ENCODE measurements around the gene KRT39. TPM values are rescaled to one million over a fixed set of nuclear protein-coding genes. Genes with fewer than 3 reads are reported as not detected.

KRT39 gene
- polyA plus RNA-seq, 2 donors = not detected

GRCh38 chr17:40950176-40950575 lies 16.6 kb downstream of the KRT39 start:
- Histone ChIP-seq H3K27ac (ENCODE audit: low read depth in 2 of 2, low read length in 1 of 2) (no peak overlapping the region), H3K9me3 (ENCODE audit: control insufficient read depth in 2 of 2, insufficient read depth in 1 of 2, low read depth in 1 of 2, low read length in 1 of 2) (no peaks in the 10 kb centered on the region), H3K4me3 (ENCODE audit: low read depth in 1 of 2, low read length in 2 of 2) (no peak overlapping the region), H3K27me3 (ENCODE audit: control insufficient read depth in 1 of 2, insufficient read depth in 2 of 2, low read length in 2 of 2) (no peaks in the 10 kb centered on the region), H3K36me3 (ENCODE audit: control insufficient read depth in 2 of 2, insufficient read depth in 2 of 2, low read length in 1 of 2) (no peaks in the 10 kb centered on the region), H3K4me1 (ENCODE audit: control insufficient read depth in 2 of 2, insufficient read depth in 2 of 2, low read length in 1 of 2) (peaks cover 0 to 3% of the 10 kb centered on the region in 2 donors)
- 75 to 81% methylated on average over 7 of the region's 7 CpGs for WGBS, 2 donors

DNA sequence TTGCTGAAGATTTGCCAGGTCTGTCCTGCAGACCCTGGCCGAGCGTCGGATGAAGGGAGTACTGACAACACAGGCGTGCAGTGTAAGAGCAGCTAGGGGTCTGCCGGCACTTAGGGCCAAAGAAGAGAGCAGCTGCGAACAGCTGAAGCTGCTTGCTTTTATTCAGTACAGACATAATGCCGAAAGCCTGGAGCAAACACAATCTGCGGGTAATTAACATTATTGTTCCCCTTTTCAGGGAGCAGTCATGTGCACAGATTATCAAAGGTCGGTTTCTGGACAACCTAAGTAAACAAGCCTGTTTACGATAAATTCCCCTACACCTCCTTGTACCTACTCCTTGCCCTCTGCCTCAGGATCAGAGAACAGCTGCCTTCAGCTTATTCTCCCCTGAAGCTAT lies 17.3 kb downstream of the KRT39 start:
- no peak overlapping the region for H3K27ac ChIP-seq (ENCODE audit: low read depth in 2 of 2, low read length in 1 of 2)
- H3K36me3 ChIP-seq (ENCODE audit: control insufficient read depth in 2 of 2, insufficient read depth in 2 of 2, low read length in 1 of 2) = no peaks in the 10 kb centered on the region
- no peak overlapping the region for H3K4me3 ChIP-seq (ENCODE audit: low read depth in 1 of 2, low read length in 2 of 2)
- no peaks in the 10 kb centered on the region for H3K4me1 ChIP-seq (ENCODE audit: control insufficient read depth in 2 of 2, insufficient read depth in 2 of 2, low read length in 1 of 2)
- WGBS, 2 donors = 42 to 48% methylated on average over 10 of the region's 10 CpGs
- H3K27me3 ChIP-seq (ENCODE audit: control insufficient read depth in 1 of 2, insufficient read depth in 2 of 2, low read length in 2 of 2) = no peaks in the 10 kb centered on the region
- H3K9me3 ChIP-seq (ENCODE audit: control insufficient read depth in 2 of 2, insufficient read depth in 1 of 2, low read depth in 1 of 2, low read length in 1 of 2) = no peaks in the 10 kb centered on the region

DNA sequence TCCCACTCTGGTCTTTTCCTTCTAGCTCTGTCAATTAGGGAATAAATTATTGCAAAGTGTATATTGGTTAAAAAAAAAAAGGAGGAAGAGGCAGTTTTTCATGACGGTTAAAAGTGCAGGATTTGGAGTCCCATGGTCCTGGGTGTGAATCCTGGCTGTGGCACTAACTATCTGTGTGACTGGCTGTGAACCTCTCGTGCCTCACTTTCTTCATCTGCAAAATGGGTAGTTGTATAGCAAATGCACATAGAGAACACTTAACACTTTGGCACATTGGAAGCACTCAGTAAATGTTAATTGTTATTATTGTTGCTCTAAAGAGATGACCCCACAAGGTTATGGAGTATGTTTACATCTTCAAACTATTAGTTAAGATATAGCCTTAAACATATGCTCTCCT lies 18.8 kb downstream of the KRT39 start:
- no peak overlapping the region for H3K27ac ChIP-seq (ENCODE audit: low read depth in 2 of 2, low read length in 1 of 2)
- no peaks in the 10 kb centered on the region for H3K4me1 ChIP-seq (ENCODE audit: control insufficient read depth in 2 of 2, insufficient read depth in 2 of 2, low read length in 1 of 2)
- H3K36me3 ChIP-seq (ENCODE audit: control insufficient read depth in 2 of 2, insufficient read depth in 2 of 2, low read length in 1 of 2) = no peaks in the 10 kb centered on the region
- no peaks in the 10 kb centered on the region for H3K9me3 ChIP-seq (ENCODE audit: control insufficient read depth in 2 of 2, insufficient read depth in 1 of 2, low read depth in 1 of 2, low read length in 1 of 2)
- H3K27me3 ChIP-seq (ENCODE audit: control insufficient read depth in 1 of 2, insufficient read depth in 2 of 2, low read length in 2 of 2) = no peaks in the 10 kb centered on the region
- WGBS, 2 donors = 82 to 85% methylated on average over 2 of the region's 2 CpGs
- H3K4me3 ChIP-seq (ENCODE audit: low read depth in 1 of 2, low read length in 2 of 2) = no peak overlapping the region

- no peaks in the 10 kb centered on the region for H3K4me1 ChIP-seq (ENCODE audit: control insufficient read depth in 2 of 2, insufficient read depth in 2 of 2, low read length in 1 of 2)
- H3K9me3 ChIP-seq (ENCODE audit: control insufficient read depth in 2 of 2, insufficient read depth in 1 of 2, low read depth in 1 of 2, low read length in 1 of 2) = no peaks in the 10 kb centered on the region
- H3K4me3 ChIP-seq (ENCODE audit: low read depth in 1 of 2, low read length in 2 of 2) = no peak overlapping the region
- WGBS, 2 donors = 74 to 87% methylated on average over 6 of the region's 6 CpGs
- H3K27ac ChIP-seq (ENCODE audit: low read depth in 2 of 2, low read length in 1 of 2) = no peak overlapping the region
- H3K36me3 ChIP-seq (ENCODE audit: control insufficient read depth in 2 of 2, insufficient read depth in 2 of 2, low read length in 1 of 2) = no peaks in the 10 kb centered on the region
- no peaks in the 10 kb centered on the region for H3K27me3 ChIP-seq (ENCODE audit: control insufficient read depth in 1 of 2, insufficient read depth in 2 of 2, low read length in 2 of 2)
Measured at GRCh38 chr17:40945414-40945813, 21.3 kb downstream of the KRT39 start.

- Histone ChIP-seq H3K27me3 (ENCODE audit: control insufficient read depth in 1 of 2, insufficient read depth in 2 of 2, low read length in 2 of 2) (no peaks in the 10 kb centered on the region), H3K27ac (ENCODE audit: low read depth in 2 of 2, low read length in 1 of 2) (no peak overlapping the region), H3K9me3 (ENCODE audit: control insufficient read depth in 2 of 2, insufficient read depth in 1 of 2, low read depth in 1 of 2, low read length in 1 of 2) (no peaks in the 10 kb centered on the region), H3K36me3 (ENCODE audit: control insufficient read depth in 2 of 2, insufficient read depth in 2 of 2, low read length in 1 of 2) (no peaks in the 10 kb centered on the region), H3K4me3 (ENCODE audit: low read depth in 1 of 2, low read length in 2 of 2) (no peak overlapping the region), H3K4me1 (ENCODE audit: control insufficient read depth in 2 of 2, insufficient read depth in 2 of 2, low read length in 1 of 2) (no peaks in the 10 kb centered on the region)
- WGBS, 2 donors = 24 to 55% methylated on average over 1 of the region's 1 CpG
Measured at GRCh38 chr17:40944531-40944930, 22.2 kb downstream of the KRT39 start.

GRCh38 chr17:40942553-40942952 lies 24.2 kb downstream of the KRT39 start:
- H3K27me3 ChIP-seq (ENCODE audit: control insufficient read depth in 1 of 2, insufficient read depth in 2 of 2, low read length in 2 of 2) = no peaks in the 10 kb centered on the region
- no peaks in the 10 kb centered on the region for H3K9me3 ChIP-seq (ENCODE audit: control insufficient read depth in 2 of 2, insufficient read depth in 1 of 2, low read depth in 1 of 2, low read length in 1 of 2)
- no peak overlapping the region for H3K27ac ChIP-seq (ENCODE audit: low read depth in 2 of 2, low read length in 1 of 2)
- no peaks in the 10 kb centered on the region for H3K4me1 ChIP-seq (ENCODE audit: control insufficient read depth in 2 of 2, insufficient read depth in 2 of 2, low read length in 1 of 2)
- H3K36me3 ChIP-seq (ENCODE audit: control insufficient read depth in 2 of 2, insufficient read depth in 2 of 2, low read length in 1 of 2) = no peaks in the 10 kb centered on the region
- H3K4me3 ChIP-seq (ENCODE audit: low read depth in 1 of 2, low read length in 2 of 2) = no peak overlapping the region
- 76 to 81% methylated on average over 3 of the region's 3 CpGs for WGBS, 2 donors

- H3K4me1 ChIP-seq (ENCODE audit: control insufficient read depth in 2 of 2, insufficient read depth in 2 of 2, low read length in 1 of 2) = no peaks in the 10 kb centered on the region
- no peaks in the 10 kb centered on the region for H3K36me3 ChIP-seq (ENCODE audit: control insufficient read depth in 2 of 2, insufficient read depth in 2 of 2, low read length in 1 of 2)
- H3K9me3 ChIP-seq (ENCODE audit: control insufficient read depth in 2 of 2, insufficient read depth in 1 of 2, low read depth in 1 of 2, low read length in 1 of 2) = no peaks in the 10 kb centered on the region
- H3K27ac ChIP-seq (ENCODE audit: low read depth in 2 of 2, low read length in 1 of 2) = no peak overlapping the region
- no peaks in the 10 kb centered on the region for H3K27me3 ChIP-seq (ENCODE audit: control insufficient read depth in 1 of 2, insufficient read depth in 2 of 2, low read length in 2 of 2)
- no peak overlapping the region for H3K4me3 ChIP-seq (ENCODE audit: low read depth in 1 of 2, low read length in 2 of 2)
- WGBS, 2 donors = 82 to 87% methylated on average over 6 of the region's 6 CpGs
Measured at GRCh38 chr17:40940266-40940665, 26.5 kb downstream of the KRT39 start.

DNA sequence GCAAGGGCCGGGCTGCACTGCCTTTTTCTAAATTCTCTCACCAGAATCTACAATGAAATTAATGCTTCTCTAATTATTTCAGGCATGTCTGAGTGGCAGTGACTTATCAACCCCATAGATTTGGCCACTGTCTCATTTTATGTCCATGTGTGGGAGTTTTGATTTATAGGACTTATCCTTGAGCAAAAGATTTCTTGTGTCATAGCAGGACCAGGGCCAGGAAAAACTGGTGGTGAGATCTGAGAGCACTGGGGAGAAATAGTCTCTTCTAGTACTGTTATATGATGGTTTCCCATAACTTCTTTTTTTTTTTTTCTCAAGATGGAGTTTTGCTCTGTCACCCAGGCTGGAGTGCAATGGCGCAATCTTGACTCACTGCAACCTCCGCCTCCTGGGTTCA lies 27.8 kb downstream of the KRT39 start:
- no peaks in the 10 kb centered on the region for H3K27me3 ChIP-seq (ENCODE audit: control insufficient read depth in 1 of 2, insufficient read depth in 2 of 2, low read length in 2 of 2)
- WGBS, 2 donors = 87 to 88% methylated on average over 3 of the region's 3 CpGs
- H3K27ac ChIP-seq (ENCODE audit: low read depth in 2 of 2, low read length in 1 of 2) = no peak overlapping the region
- H3K4me3 ChIP-seq (ENCODE audit: low read depth in 1 of 2, low read length in 2 of 2) = no peak overlapping the region
- H3K4me1 ChIP-seq (ENCODE audit: control insufficient read depth in 2 of 2, insufficient read depth in 2 of 2, low read length in 1 of 2) = no peaks in the 10 kb centered on the region
- H3K36me3 ChIP-seq (ENCODE audit: control insufficient read depth in 2 of 2, insufficient read depth in 2 of 2, low read length in 1 of 2) = no peaks in the 10 kb centered on the region
- no peaks in the 10 kb centered on the region for H3K9me3 ChIP-seq (ENCODE audit: control insufficient read depth in 2 of 2, insufficient read depth in 1 of 2, low read depth in 1 of 2, low read length in 1 of 2)

- H3K27ac ChIP-seq (ENCODE audit: low read depth in 2 of 2, low read length in 1 of 2) = no peak within 1 kb of the TSS
- no peaks in the 10 kb centered on the region for H3K27me3 ChIP-seq (ENCODE audit: control insufficient read depth in 1 of 2, insufficient read depth in 2 of 2, low read length in 2 of 2)
- no peaks in the 10 kb centered on the region for H3K4me1 ChIP-seq (ENCODE audit: control insufficient read depth in 2 of 2, insufficient read depth in 2 of 2, low read length in 1 of 2)
- no peaks in the 10 kb centered on the region for H3K9me3 ChIP-seq (ENCODE audit: control insufficient read depth in 2 of 2, insufficient read depth in 1 of 2, low read depth in 1 of 2, low read length in 1 of 2)
- H3K36me3 ChIP-seq (ENCODE audit: control insufficient read depth in 2 of 2, insufficient read depth in 2 of 2, low read length in 1 of 2) = no peaks in the 10 kb centered on the region
- H3K4me3 ChIP-seq (ENCODE audit: low read depth in 1 of 2, low read length in 2 of 2) = no peak within 1 kb of the TSS
- WGBS, 2 donors = 24 to 25% methylated on average over 9 of the region's 9 CpGs
Measured at GRCh38 chr17:40937384-40937819, 29.3 kb downstream of the KRT39 start, which contains the start of gene KRT23. TSS of gene KRT23 (minus strand) at chr17:40937646. CDS start at chr17:40936603, 1,043 bp downstream.

- Histone ChIP-seq H3K4me1 (ENCODE audit: control insufficient read depth in 2 of 2, insufficient read depth in 2 of 2, low read length in 1 of 2) (no peaks in the 10 kb centered on the region), H3K36me3 (ENCODE audit: control insufficient read depth in 2 of 2, insufficient read depth in 2 of 2, low read length in 1 of 2) (no peaks in the 10 kb centered on the region), H3K4me3 (ENCODE audit: low read depth in 1 of 2, low read length in 2 of 2) (no peak overlapping the region), H3K9me3 (ENCODE audit: control insufficient read depth in 2 of 2, insufficient read depth in 1 of 2, low read depth in 1 of 2, low read length in 1 of 2) (no peaks in the 10 kb centered on the region), H3K27me3 (ENCODE audit: control insufficient read depth in 1 of 2, insufficient read depth in 2 of 2, low read length in 2 of 2) (no peaks in the 10 kb centered on the region), H3K27ac (ENCODE audit: low read depth in 2 of 2, low read length in 1 of 2) (no peak overlapping the region)
- 42 to 45% methylated on average over 5 of the region's 5 CpGs for WGBS, 2 donors
Measured at GRCh38 chr17:40936976-40937375, 29.8 kb downstream of the KRT39 start.

Measured in esophagus (tissue), 2 donors.